ENCODE data around the gene PPBP.

PPBP gene, protein sequence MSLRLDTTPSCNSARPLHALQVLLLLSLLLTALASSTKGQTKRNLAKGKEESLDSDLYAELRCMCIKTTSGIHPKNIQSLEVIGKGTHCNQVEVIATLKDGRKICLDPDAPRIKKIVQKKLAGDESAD
- 0 reads per million in 3 donors for total RNA-seq

DNA sequence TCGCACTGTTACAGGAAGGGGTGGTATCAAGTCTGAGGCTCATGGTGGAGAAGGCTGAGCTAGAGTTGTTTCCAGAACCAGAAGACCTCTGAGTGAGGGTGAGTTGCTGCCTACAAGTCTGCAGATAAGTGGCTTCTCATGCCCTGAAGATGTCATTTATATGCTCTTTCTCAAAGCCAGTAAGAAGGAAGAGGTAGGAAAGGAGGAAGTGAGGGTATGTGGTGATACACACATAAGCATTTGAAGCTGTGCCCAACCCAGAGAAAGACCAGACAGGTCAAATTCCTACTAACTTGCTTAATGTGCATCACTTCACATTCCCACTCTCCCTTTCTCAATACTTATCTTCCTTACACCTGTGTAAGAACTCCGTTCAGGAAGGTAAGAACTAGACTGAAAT lies at the start of gene PPBP:
Gene PPBP (minus strand): TSS at position 130 of the 400 bp plus-strand sequence. CDS start 87 bp downstream, at position 43.
- no peaks in the 10 kb centered on the region for H3K9me3 ChIP-seq (ENCODE audit: control insufficient read depth, low read length)
- no peaks in the 10 kb centered on the region for H3K4me1 ChIP-seq (ENCODE audit: control insufficient read depth, insufficient read depth, low read length, poor library complexity, severe bottlenecking)
- H3K36me3 ChIP-seq (ENCODE audit: control insufficient read depth, insufficient read depth, low read length): no peaks in the 10 kb centered on the region
- DNase-seq: no peak
- H3K4me3 ChIP-seq (ENCODE audit: insufficient read depth, low read depth, low read length, poor library complexity, severe bottlenecking): no peak within 1 kb of the TSS
- no peaks in the 10 kb centered on the region for H3K27me3 ChIP-seq (replicated peaks; ENCODE audit: control insufficient read depth, insufficient read depth, low read length, poor library complexity, severe bottlenecking)
- no peak within 1 kb of the TSS for H3K27ac ChIP-seq (ENCODE audit: insufficient read depth, low read length, poor library complexity, severe bottlenecking)

GRCh38 chr4:74037076-74037955 lies 49.3 kb upstream of the PPBP start:
- no peak overlapping the region for H3K27ac ChIP-seq (ENCODE audit: insufficient read depth, low read length, poor library complexity, severe bottlenecking)

DNA sequence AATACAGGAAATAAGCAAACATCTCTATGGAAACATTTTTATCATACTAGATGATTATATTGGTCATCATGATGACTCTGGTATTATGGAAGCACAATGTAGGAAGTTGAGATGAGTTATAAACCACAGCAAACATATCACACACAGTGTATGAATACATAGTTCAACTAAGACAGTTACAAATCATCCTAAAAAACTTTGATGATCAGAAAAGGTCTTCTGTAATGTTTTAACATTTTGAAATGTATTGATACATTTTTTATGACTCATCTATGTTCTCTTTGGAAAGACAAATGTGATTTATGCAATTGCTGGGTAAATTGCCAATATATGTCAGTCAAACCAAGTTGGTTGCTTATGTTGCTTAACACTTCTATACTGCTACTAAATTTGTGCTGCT lies 45.7 kb upstream of the PPBP start:
- Histone ChIP-seq H3K9me3 (ENCODE audit: control insufficient read depth, low read length) (no peaks in the 10 kb centered on the region), H3K27ac (ENCODE audit: insufficient read depth, low read length, poor library complexity, severe bottlenecking) (no peak overlapping the region), H3K27me3 (replicated peaks; ENCODE audit: control insufficient read depth, insufficient read depth, low read length, poor library complexity, severe bottlenecking) (no peaks in the 10 kb centered on the region), H3K36me3 (ENCODE audit: control insufficient read depth, insufficient read depth, low read length) (no peaks in the 10 kb centered on the region), H3K4me3 (ENCODE audit: insufficient read depth, low read depth, low read length, poor library complexity, severe bottlenecking) (no peak overlapping the region), H3K4me1 (ENCODE audit: control insufficient read depth, insufficient read depth, low read length, poor library complexity, severe bottlenecking) (peaks cover under 1% of the 10 kb centered on the region)
- no peak for DNase-seq

More at GRCh38 chr4:74037076-74037955, 49.3 kb upstream of the PPBP start:
- no peak for DNase-seq
- H3K27me3 ChIP-seq (replicated peaks; ENCODE audit: control insufficient read depth, insufficient read depth, low read length, poor library complexity, severe bottlenecking): peaks cover 3% of the 10 kb centered on the region
- H3K4me3 ChIP-seq (ENCODE audit: insufficient read depth, low read depth, low read length, poor library complexity, severe bottlenecking): no peak overlapping the region
- H3K4me1 ChIP-seq (ENCODE audit: control insufficient read depth, insufficient read depth, low read length, poor library complexity, severe bottlenecking): peaks cover 2% of the 10 kb centered on the region
- H3K9me3 ChIP-seq (ENCODE audit: control insufficient read depth, low read length): no peaks in the 10 kb centered on the region
- H3K36me3 ChIP-seq (ENCODE audit: control insufficient read depth, insufficient read depth, low read length): no peaks in the 10 kb centered on the region

DNA sequence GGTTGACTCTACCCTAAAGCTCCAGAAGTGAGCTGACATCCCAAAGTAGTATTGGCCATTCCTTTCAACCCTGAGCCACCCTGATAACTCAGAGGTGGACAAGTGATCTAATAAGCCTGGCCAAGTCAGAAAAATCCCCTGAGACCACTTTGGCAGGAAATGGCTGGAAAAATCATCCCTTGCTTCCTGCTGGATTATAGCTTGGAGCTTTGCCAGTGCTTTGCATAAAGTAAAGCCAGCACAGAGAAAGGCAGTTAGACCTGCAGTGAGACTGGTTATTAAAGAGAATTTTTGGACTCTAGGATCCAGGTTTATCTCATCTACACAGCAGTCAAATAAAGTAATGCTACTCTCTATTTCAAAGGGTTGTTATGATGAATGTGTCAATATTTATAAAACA lies 44.1 kb upstream of the PPBP start:
- Histone ChIP-seq H3K4me3 (ENCODE audit: insufficient read depth, low read depth, low read length, poor library complexity, severe bottlenecking) (no peak overlapping the region), H3K36me3 (ENCODE audit: control insufficient read depth, insufficient read depth, low read length) (no peaks in the 10 kb centered on the region), H3K9me3 (ENCODE audit: control insufficient read depth, low read length) (no peaks in the 10 kb centered on the region), H3K4me1 (ENCODE audit: control insufficient read depth, insufficient read depth, low read length, poor library complexity, severe bottlenecking) (no peaks in the 10 kb centered on the region), H3K27me3 (replicated peaks; ENCODE audit: control insufficient read depth, insufficient read depth, low read length, poor library complexity, severe bottlenecking) (no peaks in the 10 kb centered on the region), H3K27ac (ENCODE audit: insufficient read depth, low read length, poor library complexity, severe bottlenecking) (no peak overlapping the region)
- DNase-seq: no peak

DNA sequence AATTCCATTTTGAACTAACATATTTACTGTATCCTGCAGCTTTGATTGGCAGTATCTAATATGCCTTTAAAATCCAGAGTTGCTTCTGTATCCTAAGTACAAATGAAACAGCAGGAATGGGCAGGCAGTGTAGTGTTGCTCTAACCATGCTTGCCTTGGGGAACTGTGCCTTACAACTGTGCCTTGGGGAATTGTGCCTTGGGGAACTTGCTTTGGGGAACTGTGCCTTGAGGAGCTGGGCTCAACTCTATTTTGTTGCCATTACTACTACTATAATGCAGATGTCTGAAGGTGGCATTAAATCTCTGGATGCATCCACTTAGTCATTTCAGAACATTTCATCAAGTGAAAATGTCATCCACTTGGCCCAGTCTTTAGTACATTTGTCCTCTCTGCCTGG lies 43.6 kb upstream of the PPBP start:
- Histone ChIP-seq H3K4me1 (ENCODE audit: control insufficient read depth, insufficient read depth, low read length, poor library complexity, severe bottlenecking) (no peaks in the 10 kb centered on the region), H3K27ac (ENCODE audit: insufficient read depth, low read length, poor library complexity, severe bottlenecking) (no peak overlapping the region), H3K36me3 (ENCODE audit: control insufficient read depth, insufficient read depth, low read length) (no peaks in the 10 kb centered on the region)

GRCh38 chr4:74030285-74030684 lies 42.3 kb upstream of the PPBP start:
- H3K36me3 ChIP-seq (ENCODE audit: control insufficient read depth, insufficient read depth, low read length): no peaks in the 10 kb centered on the region
- H3K27ac ChIP-seq (ENCODE audit: insufficient read depth, low read length, poor library complexity, severe bottlenecking): no peak overlapping the region
- no peaks in the 10 kb centered on the region for H3K4me1 ChIP-seq (ENCODE audit: control insufficient read depth, insufficient read depth, low read length, poor library complexity, severe bottlenecking)
- no peaks in the 10 kb centered on the region for H3K27me3 ChIP-seq (replicated peaks; ENCODE audit: control insufficient read depth, insufficient read depth, low read length, poor library complexity, severe bottlenecking)
- no peaks in the 10 kb centered on the region for H3K9me3 ChIP-seq (ENCODE audit: control insufficient read depth, low read length)
- H3K4me3 ChIP-seq (ENCODE audit: insufficient read depth, low read depth, low read length, poor library complexity, severe bottlenecking): no peak overlapping the region
- no peak for DNase-seq

More for the DNA sequence above, 43.6 kb upstream of the PPBP start:
- Histone ChIP-seq H3K27me3 (replicated peaks; ENCODE audit: control insufficient read depth, insufficient read depth, low read length, poor library complexity, severe bottlenecking) (no peaks in the 10 kb centered on the region), H3K9me3 (ENCODE audit: control insufficient read depth, low read length) (no peaks in the 10 kb centered on the region), H3K4me3 (ENCODE audit: insufficient read depth, low read depth, low read length, poor library complexity, severe bottlenecking) (no peak overlapping the region)
- DNase-seq: no peak

DNA sequence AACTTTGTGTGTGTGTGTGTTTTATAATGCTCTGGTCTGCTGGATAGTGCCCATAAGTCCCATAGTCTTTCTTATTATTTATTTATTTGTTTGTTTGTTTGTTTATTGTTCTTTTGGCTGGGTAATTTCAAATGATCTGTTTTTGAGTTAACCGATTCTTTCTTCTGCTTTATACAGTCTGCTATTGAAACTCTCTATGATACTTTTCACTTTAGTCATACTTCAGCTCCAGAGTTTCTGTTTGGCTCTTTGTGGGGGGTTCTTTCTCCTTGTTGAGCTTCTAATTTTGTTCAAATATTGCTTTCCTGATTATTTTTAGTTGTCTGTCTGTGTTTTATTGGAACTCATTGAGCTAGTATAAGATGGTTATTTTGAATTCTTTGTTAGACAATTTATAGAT lies 40.5 kb upstream of the PPBP start:
- H3K36me3 ChIP-seq (ENCODE audit: control insufficient read depth, insufficient read depth, low read length): no peaks in the 10 kb centered on the region
- H3K27me3 ChIP-seq (replicated peaks; ENCODE audit: control insufficient read depth, insufficient read depth, low read length, poor library complexity, severe bottlenecking): no peaks in the 10 kb centered on the region

DNA sequence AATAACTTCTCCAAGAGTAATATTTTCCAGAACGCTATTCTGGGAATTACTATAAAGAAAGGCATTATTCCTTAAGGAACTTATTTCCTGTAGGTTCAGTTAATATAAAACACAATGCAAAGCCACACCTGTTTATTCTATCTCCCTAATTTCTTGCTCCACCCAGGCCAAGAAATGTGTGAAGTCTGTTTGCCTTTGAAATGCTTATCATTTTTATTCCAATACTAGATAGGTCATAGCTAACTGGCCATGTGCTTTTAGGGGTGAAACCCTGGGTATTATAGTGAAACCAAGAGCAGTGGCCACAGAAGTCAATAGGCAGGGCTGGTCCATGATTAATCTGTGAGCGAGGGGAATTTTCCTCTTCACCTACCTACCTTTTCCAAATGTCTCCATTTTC lies 35.7 kb upstream of the PPBP start:
- Histone ChIP-seq H3K36me3 (ENCODE audit: control insufficient read depth, insufficient read depth, low read length) (no peaks in the 10 kb centered on the region), H3K9me3 (ENCODE audit: control insufficient read depth, low read length) (no peaks in the 10 kb centered on the region), H3K4me1 (ENCODE audit: control insufficient read depth, insufficient read depth, low read length, poor library complexity, severe bottlenecking) (no peaks in the 10 kb centered on the region), H3K27ac (ENCODE audit: insufficient read depth, low read length, poor library complexity, severe bottlenecking) (no peak overlapping the region), H3K27me3 (replicated peaks; ENCODE audit: control insufficient read depth, insufficient read depth, low read length, poor library complexity, severe bottlenecking) (no peaks in the 10 kb centered on the region), H3K4me3 (ENCODE audit: insufficient read depth, low read depth, low read length, poor library complexity, severe bottlenecking) (no peak overlapping the region)
- no peak for DNase-seq

More for the DNA sequence above, 40.5 kb upstream of the PPBP start:
- no peak overlapping the region for H3K27ac ChIP-seq (ENCODE audit: insufficient read depth, low read length, poor library complexity, severe bottlenecking)
- no peak for DNase-seq
- no peak overlapping the region for H3K4me3 ChIP-seq (ENCODE audit: insufficient read depth, low read depth, low read length, poor library complexity, severe bottlenecking)
- no peaks in the 10 kb centered on the region for H3K9me3 ChIP-seq (ENCODE audit: control insufficient read depth, low read length)
- H3K4me1 ChIP-seq (ENCODE audit: control insufficient read depth, insufficient read depth, low read length, poor library complexity, severe bottlenecking): no peaks in the 10 kb centered on the region

- no peaks in the 10 kb centered on the region for H3K36me3 ChIP-seq (ENCODE audit: control insufficient read depth, insufficient read depth, low read length)
- H3K4me1 ChIP-seq (ENCODE audit: control insufficient read depth, insufficient read depth, low read length, poor library complexity, severe bottlenecking): no peaks in the 10 kb centered on the region
- DNase-seq: no peak
- no peaks in the 10 kb centered on the region for H3K9me3 ChIP-seq (ENCODE audit: control insufficient read depth, low read length)
- no peak overlapping the region for H3K4me3 ChIP-seq (ENCODE audit: insufficient read depth, low read depth, low read length, poor library complexity, severe bottlenecking)
- no peaks in the 10 kb centered on the region for H3K27me3 ChIP-seq (replicated peaks; ENCODE audit: control insufficient read depth, insufficient read depth, low read length, poor library complexity, severe bottlenecking)
- H3K27ac ChIP-seq (ENCODE audit: insufficient read depth, low read length, poor library complexity, severe bottlenecking): no peak overlapping the region
These were observed 33.6 kb upstream of the PPBP start for GRCh38 chr4:74021601-74022000.

DNA sequence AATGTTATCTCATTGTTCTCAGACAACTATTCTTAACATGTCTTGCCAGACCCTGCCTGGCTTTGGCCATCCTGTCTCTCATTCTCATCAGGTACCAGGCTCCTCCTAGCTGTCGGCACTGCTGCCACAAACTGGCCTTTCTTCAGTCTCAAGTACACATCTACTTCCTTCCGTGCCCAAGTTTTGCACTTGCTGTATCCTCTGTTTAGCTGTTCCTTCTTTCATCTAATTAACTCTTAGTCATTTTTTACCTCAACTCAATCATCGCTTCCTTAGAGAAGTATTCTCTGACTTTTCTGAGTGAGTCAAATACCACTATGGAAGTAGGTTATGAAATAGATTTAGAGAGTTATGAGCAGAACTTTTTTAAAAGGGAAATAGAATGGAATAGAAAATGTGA lies 30.8 kb upstream of the PPBP start:
- Histone ChIP-seq H3K4me3 (ENCODE audit: insufficient read depth, low read depth, low read length, poor library complexity, severe bottlenecking) (no peak overlapping the region), H3K27ac (ENCODE audit: insufficient read depth, low read length, poor library complexity, severe bottlenecking) (no peak overlapping the region), H3K4me1 (ENCODE audit: control insufficient read depth, insufficient read depth, low read length, poor library complexity, severe bottlenecking) (no peaks in the 10 kb centered on the region), H3K27me3 (replicated peaks; ENCODE audit: control insufficient read depth, insufficient read depth, low read length, poor library complexity, severe bottlenecking) (no peaks in the 10 kb centered on the region), H3K9me3 (ENCODE audit: control insufficient read depth, low read length) (no peaks in the 10 kb centered on the region), H3K36me3 (ENCODE audit: control insufficient read depth, insufficient read depth, low read length) (no peaks in the 10 kb centered on the region)
- no peak for DNase-seq

All from effector memory CD4-positive, alpha-beta T cell (primary cell).